ENCODE measurements around the gene APEH.

DNA sequence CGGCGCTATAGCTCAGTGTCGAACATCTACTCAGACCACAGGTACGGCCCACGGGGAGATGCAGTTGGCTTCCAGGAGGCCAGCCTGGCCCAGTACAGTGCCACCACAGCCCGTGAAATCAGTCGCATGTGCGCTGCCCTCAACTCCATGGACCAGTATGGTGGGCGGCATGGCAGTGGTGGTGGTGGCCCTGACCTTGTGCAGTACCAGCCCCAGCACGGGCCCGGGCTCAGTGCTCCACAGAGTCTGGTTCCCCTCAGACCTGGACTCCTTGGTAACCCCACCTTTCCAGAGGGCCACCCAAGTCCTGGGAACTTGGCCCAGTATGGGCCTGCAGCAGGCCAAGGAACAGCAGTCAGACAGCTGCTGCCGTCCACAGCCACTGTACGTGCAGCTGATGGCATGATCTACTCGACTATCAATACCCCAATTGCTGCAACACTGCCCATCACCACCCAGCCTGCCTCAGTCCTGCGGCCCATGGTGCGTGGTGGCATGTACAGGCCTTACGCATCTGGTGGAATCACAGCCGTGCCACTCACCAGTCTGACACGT, 18.3 kb upstream of the APEH start:
- TF ChIP-seq CTCF (IDR thresholded peaks at IDR 0.05) (no peak), POLR2A (IDR thresholded peaks at IDR 0.05) (no peak)
